NCI-H226 (cell line): ENCODE measurements around the gene CLPTM1.
A peak's percentile ranks its signal among the peaks of the same experiment; 100 is the strongest.
"Not testable (repeated sequence)": the region's sequence is repeated elsewhere in the genome, so short reads cannot be mapped to it uniquely, and the experiment has no call there.

Experiments used
- DNase-seq: peaks from one replicate; pipeline ENCODE4 v3.0.0-alpha.2; 2015

The CLPTM1 gene

GRCh38 chr19:44985445-44985844 lies 30.3 kb downstream of the CLPTM1 start:
- DNase-seq: no peak

DNA sequence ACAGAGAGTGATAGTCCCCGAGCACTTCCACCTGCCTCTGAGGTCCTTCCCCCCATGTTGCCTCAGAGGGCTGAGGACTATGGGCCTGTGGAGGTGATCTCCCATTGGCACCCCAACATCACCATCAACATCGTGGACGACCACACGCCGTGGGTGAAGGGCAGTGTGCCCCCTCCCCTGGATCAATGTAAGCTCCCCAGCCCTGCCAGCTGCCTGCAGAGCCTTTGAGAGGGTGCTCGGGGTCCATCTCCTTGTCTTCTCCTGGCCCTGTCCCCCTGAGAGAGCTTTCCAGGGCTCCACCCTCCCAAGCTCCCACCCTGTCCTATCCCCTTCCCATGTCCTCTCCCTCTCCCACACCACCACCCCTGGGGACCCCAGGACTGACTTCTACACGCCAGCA lies 31.2 kb downstream of the CLPTM1 start:
- DNase-seq: no peak

- no peak for DNase-seq
These were observed 32.0 kb downstream of the CLPTM1 start for GRCh38 chr19:44987148-44987675.

- DNase-seq: no peak
These were observed 33.1 kb downstream of the CLPTM1 start for GRCh38 chr19:44988273-44988672.

GRCh38 chr19:44988896-44989556 lies 33.8 kb downstream of the CLPTM1 start:
- DNase-seq: peak; percentile 35

DNA sequence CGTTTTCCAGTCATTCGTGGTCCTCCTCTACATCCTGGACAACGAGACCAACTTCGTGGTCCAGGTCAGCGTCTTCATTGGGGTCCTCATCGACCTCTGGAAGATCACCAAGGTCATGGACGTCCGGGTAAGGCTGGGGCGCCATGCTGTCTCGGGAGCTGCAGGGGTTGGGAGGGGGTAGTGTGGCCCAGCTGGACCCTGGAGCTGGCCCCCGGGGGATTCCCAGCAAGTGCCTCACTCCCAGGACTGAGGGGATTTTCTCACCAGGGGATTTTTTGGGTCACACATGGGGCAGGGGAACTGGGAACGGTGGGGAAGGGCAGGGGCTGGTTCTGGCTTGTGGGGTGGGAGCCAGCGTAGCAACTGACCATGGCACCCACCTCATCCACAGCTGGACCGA lies 35.3 kb downstream of the CLPTM1 start:
- no peak for DNase-seq

DNA sequence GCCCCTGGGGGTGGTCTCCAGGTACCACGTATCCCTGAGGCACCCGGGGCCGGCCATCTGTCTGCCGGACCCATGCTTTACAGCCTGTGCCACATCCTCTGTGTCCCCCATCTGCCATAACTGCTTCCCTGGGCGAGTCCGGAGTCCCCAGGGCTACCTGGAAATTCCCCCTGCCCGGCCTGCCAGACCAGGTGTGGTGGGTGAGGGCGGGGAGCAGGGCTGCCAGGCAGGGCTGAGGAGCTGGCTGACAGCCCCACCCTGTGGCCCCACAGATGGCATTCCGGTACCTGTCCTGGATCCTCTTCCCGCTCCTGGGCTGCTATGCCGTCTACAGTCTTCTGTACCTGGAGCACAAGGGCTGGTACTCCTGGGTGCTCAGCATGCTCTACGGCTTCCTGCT lies 35.8 kb downstream of the CLPTM1 start:
- no peak for DNase-seq

- no peak for DNase-seq
These were observed 37.4 kb downstream of the CLPTM1 start for GRCh38 chr19:44992336-44993163.

- DNase-seq: no peak
These were observed 38.3 kb downstream of the CLPTM1 start for GRCh38 chr19:44993526-44993925.

- DNase-seq: no peak
These were observed 38.9 kb downstream of the CLPTM1 start for GRCh38 chr19:44993926-44994537.

DNA sequence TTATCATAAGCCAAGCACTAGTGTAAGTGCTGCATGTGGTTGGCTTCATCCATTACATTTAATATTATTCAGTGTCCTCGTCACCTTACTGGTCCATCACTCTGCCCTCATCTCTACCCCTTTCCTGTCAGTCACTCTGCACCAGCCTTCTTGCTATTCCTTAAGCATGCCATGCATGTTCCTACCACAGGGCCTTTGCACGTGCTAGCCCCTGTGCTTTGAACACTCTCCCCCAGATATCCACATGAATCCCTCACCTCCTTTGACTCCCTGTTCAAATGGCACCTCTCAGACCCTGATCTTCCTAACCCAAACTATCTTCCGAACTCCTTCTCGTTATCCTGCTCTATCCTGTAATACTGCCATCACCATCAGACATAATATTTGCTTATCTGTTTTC lies 42.8 kb downstream of the CLPTM1 start:
- no peak for DNase-seq

GRCh38 chr19:44999131-44999925 lies 44.1 kb downstream of the CLPTM1 start:
- not testable (repeated sequence) for DNase-seq

- DNase-seq: not testable (repeated sequence)
These were observed 45.5 kb downstream of the CLPTM1 start for GRCh38 chr19:45000665-45001064.

- DNase-seq: peak; percentile 80
These were observed 46.0 kb downstream of the CLPTM1 start, which contains the start of gene RELB for GRCh38 chr19:45001087-45001739. Gene RELB (plus strand): TSS chr19:45001464. CDS start chr19:45001580, 116 bp downstream.

DNA sequence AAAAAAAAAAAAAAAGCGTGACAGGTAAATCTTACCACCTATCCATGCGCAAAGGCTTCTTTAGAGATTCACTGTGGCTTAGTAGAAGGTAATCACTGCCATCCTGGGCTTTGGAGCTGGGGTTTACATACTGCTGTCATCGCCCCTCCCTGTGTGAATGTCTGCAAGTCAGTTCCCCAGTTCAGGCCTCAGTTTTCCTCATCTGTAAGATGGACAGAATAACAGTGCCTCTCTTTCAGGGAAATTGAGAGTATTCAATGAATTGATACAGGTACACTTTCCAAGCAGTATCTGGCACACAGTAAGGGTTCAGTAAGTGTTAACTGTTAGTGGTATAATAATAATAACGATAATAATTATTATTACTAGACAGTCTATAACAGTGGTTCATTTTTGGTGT lies 48.3 kb downstream of the CLPTM1 start:
- DNase-seq: no peak

- no peak for DNase-seq
These were observed 50.6 kb downstream of the CLPTM1 start for GRCh38 chr19:45005787-45006186.

- no peak for DNase-seq
These were observed 53.4 kb downstream of the CLPTM1 start for GRCh38 chr19:45008552-45008951.

DNA sequence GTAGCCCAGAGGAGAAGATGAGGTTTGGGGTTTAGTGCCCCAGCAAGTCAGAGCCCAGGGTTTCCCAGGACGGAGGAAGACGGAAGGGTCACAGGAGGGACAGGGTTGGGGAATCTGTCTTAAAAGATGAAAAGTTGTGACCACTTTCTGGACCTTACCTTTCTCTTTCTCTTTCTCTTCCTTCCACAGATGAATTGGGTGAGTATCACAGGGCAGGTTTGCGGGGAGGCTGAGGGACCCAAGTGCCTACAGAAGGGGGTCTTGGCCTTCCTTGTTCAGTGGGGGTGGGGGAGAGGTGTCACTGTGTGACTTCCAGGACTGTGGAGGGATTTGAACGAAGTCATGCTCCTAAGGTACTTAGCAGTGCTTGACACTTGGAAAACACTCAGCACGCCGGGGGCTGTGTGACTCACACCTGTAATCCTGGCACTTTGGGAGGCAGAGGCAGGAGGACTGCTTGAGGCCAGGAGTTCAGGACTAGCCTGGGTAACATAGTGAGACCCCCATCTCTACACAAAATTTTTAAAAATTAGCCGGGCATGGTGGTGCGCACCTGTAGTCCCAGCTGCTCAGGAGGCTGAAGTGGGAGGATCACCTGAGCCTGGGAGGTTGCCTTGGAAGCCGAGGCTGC lies 54.6 kb downstream of the CLPTM1 start:
- no peak for DNase-seq

- DNase-seq: no peak
These were observed 55.1 kb downstream of the CLPTM1 start for GRCh38 chr19:45010306-45010705.

DNA sequence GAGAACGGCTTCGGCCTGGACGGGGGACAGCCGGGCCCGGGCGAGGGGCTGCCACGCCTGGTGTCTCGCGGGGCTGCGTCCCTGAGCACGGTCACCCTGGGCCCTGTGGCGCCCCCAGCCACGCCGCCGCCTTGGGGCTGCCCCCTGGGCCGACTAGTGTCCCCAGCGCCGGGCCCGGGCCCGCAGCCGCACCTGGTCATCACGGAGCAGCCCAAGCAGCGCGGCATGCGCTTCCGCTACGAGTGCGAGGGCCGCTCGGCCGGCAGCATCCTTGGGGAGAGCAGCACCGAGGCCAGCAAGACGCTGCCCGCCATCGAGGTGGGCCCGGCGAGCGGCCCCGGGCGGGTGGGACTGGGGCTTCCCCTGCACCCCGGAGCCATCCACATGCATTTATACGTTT lies 56.8 kb downstream of the CLPTM1 start:
- DNase-seq: no peak
